ENCODE results near the gene HS2ST1.

DNA sequence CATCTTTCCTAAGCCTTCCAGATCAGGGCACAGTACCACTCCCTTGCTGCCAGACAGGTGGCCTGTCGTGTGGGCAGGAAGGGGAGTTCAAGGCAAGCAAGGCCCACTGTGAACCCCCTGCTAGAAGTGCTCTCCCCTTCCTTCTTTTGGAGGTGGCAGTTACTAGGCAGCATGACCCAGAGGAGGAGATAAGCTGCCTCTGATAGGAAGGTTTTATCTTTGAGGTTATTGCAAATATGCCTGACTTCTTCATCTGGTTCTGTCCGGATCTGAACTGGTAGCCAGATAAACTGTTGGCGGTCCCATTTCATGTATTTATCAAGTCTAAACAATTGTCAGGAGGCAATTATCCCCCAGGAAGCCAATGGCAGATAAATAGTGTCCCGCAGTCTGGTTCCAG, 216.0 kb downstream of the HS2ST1 start:
- TF ChIP-seq GATA2 (IDR thresholded peaks at IDR 0.05; ENCODE audit: low read depth, low read length): no peak
- no peak for TF ChIP-seq GATA3 (IDR thresholded peaks at IDR 0.05; ENCODE audit: low read depth, low read length)
